Endothelial cell of umbilical vein (primary cell): ENCODE data around the gene FYTTD1. TPM values are rescaled to one million over a fixed set of nuclear protein-coding genes. Genes with fewer than 3 reads are reported as not detected.
A peak's percentile ranks its signal among the peaks of the same experiment; 100 is the strongest.

Experiments
- BruUV-seq: library from RNA; stranded (reverse); fragments of 400-500 nt; replicated peaks from 2 replicates; lab custom pipeline; 2021; lab: Mats Ljungman, UMichigan
- CTCF ChIA-PET: fragments of 300-600, 350-600 bp; sonication (Branson Sonifier 250); formaldehyde crosslinking; loops from one replicate; lab custom pipeline; 2021; ENCODE audit warnings: antibody characterized with exemption, inconsistent platforms; lab: Charles Lee
- POLR2A ChIA-PET: fragments of 300-600, 350-600 bp; sonication (Branson Sonifier 250); formaldehyde crosslinking; loops from one replicate; lab custom pipeline; 2021; ENCODE audit warnings: antibody characterized with exemption, inconsistent platforms; lab: Charles Lee
- DNase-seq: peaks from one replicate; pipeline ENCODE4 v3.0.0-alpha.2; 2011; ENCODE audit warnings: low read depth, low spot score
- FAIRE-seq: peaks from 2 replicates; lab custom pipeline; 2011; peaks lifted over from hg19 to GRCh38; lab: Jason Lieb, UNC
- H2AFZ ChIP-seq: 2 replicates; pipeline ENCODE4 v1.6.0; 2012; ENCODE audit warnings: low read depth, low read length, control low read depth, inconsistent platforms
- H3K27ac ChIP-seq: 2 replicates; pipeline ENCODE4 v1.5.1; 2011; ENCODE audit warnings: low read depth, mild to moderate bottlenecking, control low read depth, low read length, moderate library complexity; ENCODE audit not compliant: insufficient read depth
- H3K27me3 ChIP-seq, 2 experiments: 2 replicates each; pipeline versions ENCODE4 v1.6.0 to v1.6.1; 2011; ENCODE audit warnings: low read length in 2 of 2, mixed read lengths in 1 of 2; ENCODE audit not compliant: control insufficient read depth in 2 of 2, insufficient read depth in 2 of 2
- H3K36me3 ChIP-seq, 2 experiments: 2 replicates in 1 of 2; 3 replicates in 1 of 2; pipeline ENCODE4 v1.5.1; 2011; ENCODE audit warnings: low read length in 2 of 2, mild to moderate bottlenecking in 1 of 2, moderate library complexity in 1 of 2; ENCODE audit not compliant: control insufficient read depth in 2 of 2, insufficient read depth in 2 of 2; ENCODE audit errors: extremely low read depth in 1 of 2
- H3K4me1 ChIP-seq: 3 replicates; pipeline ENCODE4 v1.5.1; 2011; ENCODE audit warnings: mild to moderate bottlenecking, low read length; ENCODE audit not compliant: control insufficient read depth, insufficient read depth; ENCODE audit errors: extremely low read depth
- H3K4me2 ChIP-seq: 2 replicates; pipeline ENCODE4 v1.6.1; 2011; ENCODE audit warnings: low read length, control low read depth, mixed read lengths; ENCODE audit not compliant: insufficient read depth
- H3K4me3 ChIP-seq, 3 experiments: fragments of 200-600 bp in 1 of 3; sonication (generic), shearing (Covaris generic) in 1 of 3; replicated peaks in 1 of 3; 2 replicates each; pipeline ENCODE4 v1.5.1; 2011 to 2016; ENCODE audit warnings: control low read depth in 3 of 3, low read length in 3 of 3, mild to moderate bottlenecking in 2 of 3, inconsistent platforms in 1 of 3, low read depth in 1 of 3, moderate library complexity in 1 of 3; ENCODE audit not compliant: insufficient read depth in 1 of 3
- H3K79me2 ChIP-seq: 2 replicates; pipeline ENCODE4 v1.6.0; 2012; ENCODE audit warnings: low read length, inconsistent platforms; ENCODE audit not compliant: control insufficient read depth, insufficient read depth
- H3K9ac ChIP-seq: replicated peaks from 2 replicates; pipeline ENCODE3; 2011; ENCODE audit warnings: low read length, control low read depth; ENCODE audit not compliant: insufficient read depth; ENCODE audit errors: extremely low read depth
- H3K9me1 ChIP-seq: replicated peaks from 3 replicates; pipeline ENCODE4 v1.6.0; 2011; ENCODE audit warnings: mild to moderate bottlenecking, low read length; ENCODE audit not compliant: control insufficient read depth, insufficient read depth; ENCODE audit errors: extremely low read depth
- H3K9me3 ChIP-seq: replicated peaks from 2 replicates; pipeline ENCODE4 v1.5.1; 2012; ENCODE audit warnings: low read length, inconsistent platforms; ENCODE audit not compliant: control insufficient read depth, insufficient read depth
- H4K20me1 ChIP-seq: replicated peaks from 2 replicates; pipeline ENCODE3; 2011; ENCODE audit warnings: mild to moderate bottlenecking, low read length; ENCODE audit not compliant: control insufficient read depth, insufficient read depth; ENCODE audit errors: extremely low read depth
- EZH2 ChIP-seq: IDR thresholded peaks from 2 replicates; pipeline ENCODE4 v1.6.1; 2012; ENCODE audit warnings: borderline replicate concordance, low read depth, mild to moderate bottlenecking, moderate library complexity, low read length, inconsistent platforms; ENCODE audit not compliant: severe bottlenecking
- FOS ChIP-seq: IDR thresholded peaks from 2 replicates; pipeline ENCODE4 v1.6.1; 2011; ENCODE audit warnings: mild to moderate bottlenecking, low read length, moderate library complexity, borderline replicate concordance; ENCODE audit not compliant: insufficient read depth
- GATA2 ChIP-seq: IDR thresholded peaks from 2 replicates; pipeline ENCODE4 v1.7.0; 2011; ENCODE audit warnings: low read depth, mild to moderate bottlenecking, moderate library complexity, mixed read lengths, low read length; ENCODE audit not compliant: insufficient read length, insufficient read depth
- JUN ChIP-seq: IDR thresholded peaks from 2 replicates; pipeline ENCODE4 v1.6.1; 2011; ENCODE audit warnings: borderline replicate concordance, low read depth; ENCODE audit not compliant: insufficient read length, insufficient read depth
- MAX ChIP-seq: IDR thresholded peaks from 2 replicates; pipeline ENCODE4 v1.6.1; 2011; ENCODE audit not compliant: insufficient read depth, insufficient read length
- MYC ChIP-seq: IDR thresholded peaks from one replicate; pipeline ENCODE4 v1.6.1; 2011; ENCODE audit warnings: mild to moderate bottlenecking, low read depth, low read length
- POLR2A ChIP-seq: IDR thresholded peaks from 2 replicates; pipeline ENCODE4 v1.6.1; 2012; ENCODE audit warnings: low read depth, mild to moderate bottlenecking, control low read depth, low read length
- POLR2AphosphoS5 ChIP-seq: IDR thresholded peaks from 2 replicates; pipeline ENCODE4 v1.6.1; 2012; ENCODE audit warnings: low read depth, mild to moderate bottlenecking, control low read depth, low read length, moderate library complexity; ENCODE audit not compliant: insufficient read depth
- dilution Hi-C: fragments of 300-500 bp; cut with MboI; formaldehyde crosslinking; loops from one replicate; pipeline ENCODE4 v1.15.0; 2019; ENCODE audit warnings: low sequenced_read_pairs; ENCODE audit not compliant: extremely low pct_ligation_motif_present
- intact Hi-C: fragments of 100-400 bp; cut with micrococcal nuclease; formaldehyde crosslinking; loops from one replicate; pipeline ENCODE4 v1.10.0; 2022
- polyA plus RNA-seq, 4 experiments: library from polyadenylated mRNA; depleted of rRNA in 3 of 4; stranded (reverse) in 3 of 4; unstranded in 1 of 4; fragments of >200 nt; gene quantifications; 2 replicates each; pipeline versions ENCODE4 v1.2.1 to v1.2.3, GENCODE V29; 2011 to 2012; ENCODE audit warnings: missing spikeins in 1 of 4
- total RNA-seq: library from RNA; stranded (reverse); gene quantifications from 2 replicates; pipeline ENCODE4 v1.2.3, GENCODE V29; 2021
- TF ChIP-seq, protein P1 (sequence below), 2 donors: IDR thresholded peaks; 1 replicate in 1 of 2; 2 replicates in 1 of 2; pipeline ENCODE4 v1.5.1; 2011; ENCODE audit warnings: low read length in 2 of 2, mild to moderate bottlenecking in 2 of 2, moderate library complexity in 2 of 2, control low read depth in 1 of 2, inconsistent platforms in 1 of 2, low read depth in 1 of 2; ENCODE audit not compliant: insufficient read depth in 1 of 2; ENCODE audit errors: extremely low read depth in 1 of 2

The FYTTD1 gene
- total and polyA plus RNA-seq, 2 donors (not counting 3 experiments of a cell fraction or from before 2014, with no cell fraction given) = 8.9 to 52.3 TPM

- H2AFZ ChIP-seq = no peak overlapping the region
- peak; percentile 37 for FAIRE-seq
- no peaks in the 10 kb centered on the region for H3K36me3 ChIP-seq
- H3K79me2 ChIP-seq = peaks cover 84% of the 10 kb centered on the region
- DNase-seq = no peak
- no peak overlapping the region for H3K9ac ChIP-seq
- no TSS peak for BruUV-seq
- H3K27ac ChIP-seq = no peak overlapping the region
- H3K4me3 ChIP-seq = no peak overlapping the region
- intact Hi-C loops (no loop called here), dilution Hi-C loops (no loop called here)
- H3K9me1 ChIP-seq = no peaks in the 10 kb centered on the region
- no peak for TF ChIP-seq FOS
- no peak for TF ChIP-seq EZH2
- TF ChIP-seq POLR2A = no peak
- no peak for TF ChIP-seq GATA2
- TF ChIP-seq JUN = no peak
- TF ChIP-seq MAX = no peak
- TF ChIP-seq MYC = no peak
- TF ChIP-seq POLR2AphosphoS5 = no peak
- TF ChIP-seq, protein P1, sequence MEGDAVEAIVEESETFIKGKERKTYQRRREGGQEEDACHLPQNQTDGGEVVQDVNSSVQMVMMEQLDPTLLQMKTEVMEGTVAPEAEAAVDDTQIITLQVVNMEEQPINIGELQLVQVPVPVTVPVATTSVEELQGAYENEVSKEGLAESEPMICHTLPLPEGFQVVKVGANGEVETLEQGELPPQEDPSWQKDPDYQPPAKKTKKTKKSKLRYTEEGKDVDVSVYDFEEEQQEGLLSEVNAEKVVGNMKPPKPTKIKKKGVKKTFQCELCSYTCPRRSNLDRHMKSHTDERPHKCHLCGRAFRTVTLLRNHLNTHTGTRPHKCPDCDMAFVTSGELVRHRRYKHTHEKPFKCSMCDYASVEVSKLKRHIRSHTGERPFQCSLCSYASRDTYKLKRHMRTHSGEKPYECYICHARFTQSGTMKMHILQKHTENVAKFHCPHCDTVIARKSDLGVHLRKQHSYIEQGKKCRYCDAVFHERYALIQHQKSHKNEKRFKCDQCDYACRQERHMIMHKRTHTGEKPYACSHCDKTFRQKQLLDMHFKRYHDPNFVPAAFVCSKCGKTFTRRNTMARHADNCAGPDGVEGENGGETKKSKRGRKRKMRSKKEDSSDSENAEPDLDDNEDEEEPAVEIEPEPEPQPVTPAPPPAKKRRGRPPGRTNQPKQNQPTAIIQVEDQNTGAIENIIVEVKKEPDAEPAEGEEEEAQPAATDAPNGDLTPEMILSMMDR (IDR thresholded peaks at IDR 0.05; ENCODE audit: extremely low read depth in 1 of 2, insufficient read depth in 1 of 2, low read depth in 1 of 2, low read length in 2 of 2) = no peak
- H3K9me3 ChIP-seq = no peaks in the 10 kb centered on the region
- no peak overlapping the region for H3K4me2 ChIP-seq
- peaks cover 8% of the 10 kb centered on the region for H4K20me1 ChIP-seq
- CTCF ChIA-PET = no interaction called here
- H3K4me1 ChIP-seq = no peaks in the 10 kb centered on the region
- POLR2A ChIA-PET = no interaction called here
- H3K27me3 ChIP-seq = no peaks in the 10 kb centered on the region
Observed at GRCh38 chr3:197807969-197808587, 58.4 kb downstream of the FYTTD1 start.
